HG02884 (cell line): Measurements from ENCODE around the gene CIITA.
"Not testable (repeated sequence)": the region's sequence is repeated elsewhere in the genome, so short reads cannot be mapped to it uniquely, and the experiment has no call there.

Source experiments
- ATAC-seq: cut with Tn5 transposase; IDR thresholded peaks from one replicate; pipeline ENCODE4 v1.9.1; 2021; ENCODE audit warnings: mild to moderate bottlenecking, moderate library complexity; ENCODE audit not compliant: unreplicated experiment

The CIITA gene

GRCh38 chr16:10935226-10935915, 58.4 kb downstream of the CIITA start:
- ATAC-seq, result no peak

DNA sequence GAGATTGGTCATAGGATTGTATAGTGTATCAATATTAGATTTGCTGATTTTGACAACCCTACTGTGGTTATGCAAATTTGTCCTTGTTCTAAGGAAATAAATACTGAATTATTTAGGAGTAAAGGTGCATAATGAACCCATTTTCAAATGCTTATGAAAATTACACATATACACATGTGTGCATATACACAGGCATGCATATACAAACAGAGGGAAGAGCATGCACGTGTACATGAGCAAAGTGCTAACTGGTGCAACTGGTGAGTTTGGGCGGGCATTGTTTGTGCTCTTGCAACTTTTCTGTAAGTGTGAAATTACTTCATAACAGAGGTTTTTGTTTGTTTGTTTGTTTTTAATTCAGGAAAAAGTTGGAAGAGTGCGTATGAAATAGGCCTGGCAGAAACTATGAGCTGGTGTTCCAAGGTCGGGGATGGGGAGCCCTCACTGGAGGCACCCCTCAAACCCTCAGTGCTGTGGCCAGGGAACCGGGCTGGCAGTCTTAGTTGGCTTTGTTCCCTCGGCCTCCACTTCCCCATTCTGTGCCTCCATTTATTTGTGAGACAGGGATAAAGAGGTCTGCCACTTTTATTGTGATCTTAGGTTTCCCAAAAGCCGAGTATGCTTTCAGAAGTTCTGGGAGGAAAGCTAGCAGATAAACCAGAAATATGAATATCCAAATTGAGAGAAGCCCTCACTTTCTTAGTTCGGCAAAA, 59.4 kb downstream of the CIITA start:
- ATAC-seq, result no peak

DNA sequence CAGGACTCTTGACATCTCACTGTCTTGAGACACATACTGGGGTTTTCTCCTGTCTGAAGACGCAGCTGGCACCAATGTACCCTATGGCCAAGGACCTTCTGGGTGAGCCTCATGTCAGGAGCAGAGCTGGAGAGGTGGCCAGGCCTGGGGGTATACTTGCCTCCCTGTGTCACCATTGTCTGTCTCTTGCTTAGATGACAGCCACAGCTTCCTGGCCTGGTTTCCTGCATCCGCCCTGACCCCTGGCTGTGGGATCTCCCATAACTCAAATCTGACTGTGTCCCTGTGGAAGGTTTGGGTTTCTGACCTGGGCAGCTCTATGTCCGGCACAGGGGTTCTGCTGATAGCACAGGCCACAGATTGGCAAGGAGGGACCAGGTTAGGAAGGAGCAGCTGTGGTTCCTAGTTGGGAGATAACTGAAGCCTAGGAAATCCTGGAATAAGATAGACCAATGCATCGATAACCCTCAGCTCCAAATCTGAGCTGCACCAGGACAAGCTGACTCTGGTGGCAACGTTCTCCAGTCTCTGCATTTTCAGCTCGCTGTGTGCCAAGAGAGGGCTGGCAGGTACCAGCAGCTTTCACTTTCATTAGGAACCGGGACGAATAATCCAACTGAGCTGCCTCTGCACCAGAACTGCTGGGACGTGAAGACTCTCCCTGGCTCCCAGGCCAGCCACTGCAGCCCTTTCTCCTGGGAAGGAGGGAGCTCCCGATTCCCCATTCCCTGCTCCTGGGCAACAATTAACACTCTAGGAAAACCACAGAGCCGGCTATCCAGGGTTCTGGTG, 60.3 kb downstream of the CIITA start:
- ATAC-seq, result no peak

GRCh38 chr16:10938321-10938720, 61.3 kb downstream of the CIITA start:
- no peak for ATAC-seq

DNA sequence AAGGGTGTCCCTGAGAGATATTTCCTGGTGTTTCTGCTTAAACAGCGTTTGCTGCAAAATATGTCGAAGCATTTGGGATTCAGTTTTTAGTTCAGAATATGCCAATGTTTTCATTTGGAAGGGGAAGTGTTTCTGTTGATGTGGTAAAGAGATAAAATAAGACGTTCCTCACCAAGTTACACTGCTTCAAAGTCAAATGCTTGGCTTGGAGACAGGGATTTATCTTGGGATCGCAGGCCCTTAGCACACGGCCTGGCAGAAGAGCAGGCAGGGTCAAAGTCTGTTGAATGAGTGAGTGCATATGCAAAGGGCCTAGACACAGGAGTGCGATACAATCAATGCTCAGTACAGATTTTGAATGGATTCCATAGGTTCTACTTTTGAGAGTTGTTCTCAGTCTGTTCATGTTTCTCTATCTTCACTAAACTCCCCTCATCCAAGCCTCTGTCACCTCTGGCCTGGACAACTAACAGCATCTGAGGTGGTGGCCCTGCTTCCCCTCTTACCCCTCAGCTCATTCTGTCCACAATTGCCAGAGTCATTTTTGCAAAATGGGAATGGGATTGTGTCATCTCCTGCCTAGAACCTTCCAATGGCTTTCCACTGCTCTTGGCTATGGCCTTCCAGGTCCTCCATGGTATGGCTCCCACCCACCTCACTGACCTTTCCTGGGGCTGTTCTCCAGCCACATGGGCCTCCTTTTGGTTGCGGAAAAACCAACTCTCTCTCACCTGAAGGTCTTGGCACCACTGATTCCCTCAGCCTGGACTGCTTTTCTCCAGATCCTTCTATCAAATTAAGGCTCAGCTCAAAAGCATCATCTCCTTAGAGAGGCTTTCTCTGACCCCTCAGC, 62.0 kb downstream of the CIITA start:
- no peak for ATAC-seq

DNA sequence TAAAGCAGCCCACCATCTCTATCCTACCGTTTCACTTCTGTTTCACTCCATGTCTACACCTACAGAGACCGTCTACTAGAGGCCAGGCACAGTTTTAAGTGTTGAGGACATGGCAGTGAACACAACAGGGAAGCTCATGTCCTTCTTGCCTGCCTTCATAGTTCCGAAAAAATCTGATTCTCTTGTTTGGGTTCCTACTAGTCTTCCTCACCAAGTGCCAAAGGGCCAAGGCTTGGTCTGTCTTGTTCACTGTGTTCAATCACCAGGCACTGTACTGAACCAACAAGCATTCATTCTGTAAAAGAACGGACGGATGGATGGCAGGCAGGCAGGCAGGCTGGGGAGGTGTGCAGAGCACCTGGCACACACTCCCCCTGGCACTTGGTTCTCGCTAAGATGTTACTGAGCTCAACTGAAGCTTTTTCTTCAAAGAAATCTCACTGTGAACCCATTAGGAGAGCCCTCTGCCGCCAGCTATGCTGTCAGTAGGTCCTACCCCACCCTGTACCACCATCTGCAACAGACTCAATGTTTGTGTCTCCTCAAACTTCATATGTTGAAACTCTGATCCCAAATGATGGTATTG, 62.7 kb downstream of the CIITA start:
- no peak for ATAC-seq

GRCh38 chr16:10940501-10941079, 63.6 kb downstream of the CIITA start:
- no peak for ATAC-seq

- ATAC-seq, result no peak
These were observed 64.3 kb downstream of the CIITA start for GRCh38 chr16:10941127-10941933.

DNA sequence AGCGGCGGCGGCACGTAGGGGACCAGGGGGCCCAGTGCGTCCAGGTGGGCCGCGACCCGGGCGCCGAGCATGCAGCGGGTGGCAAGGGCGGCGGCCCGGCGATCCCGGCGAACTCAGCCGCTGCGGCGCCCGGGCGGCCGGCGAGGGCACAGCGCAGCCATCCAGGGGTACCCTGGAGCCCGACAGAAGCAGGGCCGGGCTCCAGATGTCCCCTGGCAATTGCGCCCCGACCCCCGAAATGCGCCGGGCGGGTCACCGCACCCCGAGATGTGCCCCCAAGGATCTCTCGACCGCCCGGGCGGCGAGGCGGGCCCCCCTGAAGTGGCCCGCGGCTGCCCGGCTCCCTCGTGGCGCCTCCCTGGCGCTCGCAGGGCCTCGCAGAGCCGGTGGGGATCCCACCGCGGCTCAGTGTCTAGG, 64.9 kb downstream of the CIITA start:
- not testable (repeated sequence) for ATAC-seq

DNA sequence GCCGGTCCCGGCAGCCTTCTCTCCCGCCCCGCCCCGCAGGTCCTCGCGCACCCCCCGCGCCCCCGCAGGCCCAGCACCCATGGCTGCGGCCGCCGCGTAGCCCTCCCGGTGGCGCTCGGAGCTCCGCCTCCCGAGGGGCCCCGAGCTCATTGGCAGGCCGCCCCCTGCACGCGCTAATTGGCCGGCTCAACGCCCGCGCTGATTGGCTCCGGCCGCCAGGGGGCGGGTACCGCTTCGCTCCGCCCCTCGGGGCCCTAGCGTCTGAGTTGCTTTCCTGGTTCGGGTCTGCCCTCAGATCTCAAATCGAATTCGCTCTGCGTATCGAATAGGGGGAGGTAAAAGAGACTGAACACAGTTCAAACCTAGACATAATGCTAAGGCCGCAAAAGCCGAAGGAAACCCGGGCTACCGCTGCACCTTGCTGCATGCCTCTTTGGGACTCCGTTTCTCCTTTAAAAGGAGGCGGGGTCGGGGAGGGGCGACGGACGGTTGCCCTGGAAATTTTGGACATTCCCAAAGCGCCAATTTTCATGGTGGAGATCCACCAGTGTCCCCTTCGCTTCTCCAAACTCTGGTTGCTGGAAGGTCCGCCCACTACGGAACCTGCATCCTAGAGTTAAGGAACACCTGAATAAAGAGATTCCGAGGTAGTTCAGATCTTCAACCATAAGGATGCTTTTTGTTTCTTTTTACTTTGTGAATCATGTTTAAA, 65.5 kb downstream of the CIITA start, which contains the start of gene DEXI:
TSS of gene DEXI (minus strand) at position 117 of the 712 bp plus-strand sequence. CDS start 463 bp downstream, outside the sequence.
- peak; percentile 58 for ATAC-seq

- no peak for ATAC-seq
These were observed 66.0 kb downstream of the CIITA start for GRCh38 chr16:10943064-10943353.

DNA sequence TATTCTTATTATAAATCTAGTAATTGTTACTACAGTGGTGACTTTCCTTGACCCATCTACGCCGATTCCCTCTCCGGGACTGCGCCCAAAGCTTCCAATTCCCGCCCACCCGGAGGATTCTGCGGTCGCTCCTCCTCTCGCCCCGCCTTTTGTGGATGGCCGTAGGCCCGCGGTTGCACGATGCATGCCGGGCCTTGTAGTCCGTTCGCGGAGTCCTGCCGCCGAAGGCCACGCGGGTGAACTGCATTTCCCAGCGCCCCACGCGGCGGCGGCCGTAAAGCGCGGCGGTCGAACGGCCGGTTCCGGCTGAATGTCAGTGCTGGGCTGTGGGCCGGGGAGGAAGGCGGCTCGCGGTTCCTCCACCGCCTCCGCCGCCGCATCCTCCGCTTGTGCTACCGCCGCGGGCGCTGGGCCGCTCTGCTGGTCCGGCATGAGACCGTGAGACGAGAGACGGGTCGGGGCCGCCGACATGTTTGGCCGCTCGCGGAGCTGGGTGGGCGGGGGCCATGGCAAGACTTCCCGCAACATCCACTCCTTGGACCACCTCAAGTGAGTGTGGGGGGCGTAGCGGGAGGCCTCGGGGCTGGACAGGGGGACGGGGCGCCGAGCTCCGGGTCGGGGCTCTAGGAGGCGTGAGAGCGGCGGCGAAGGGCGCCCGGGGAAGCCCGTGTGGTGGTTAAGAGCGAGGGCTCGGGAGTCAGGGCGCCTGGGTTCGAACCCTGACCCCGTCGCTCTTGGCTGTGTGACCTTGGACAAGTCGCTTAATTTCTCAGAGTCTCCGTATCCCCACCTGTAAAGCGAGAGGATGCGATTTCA, 67.5 kb downstream of the CIITA start, which contains the start of gene CLEC16A:
TSS of gene CLEC16A (plus strand) at position 316 of the 816 bp plus-strand sequence. CDS start at position 470, 154 bp downstream.
- peak; percentile 62 for ATAC-seq

DNA sequence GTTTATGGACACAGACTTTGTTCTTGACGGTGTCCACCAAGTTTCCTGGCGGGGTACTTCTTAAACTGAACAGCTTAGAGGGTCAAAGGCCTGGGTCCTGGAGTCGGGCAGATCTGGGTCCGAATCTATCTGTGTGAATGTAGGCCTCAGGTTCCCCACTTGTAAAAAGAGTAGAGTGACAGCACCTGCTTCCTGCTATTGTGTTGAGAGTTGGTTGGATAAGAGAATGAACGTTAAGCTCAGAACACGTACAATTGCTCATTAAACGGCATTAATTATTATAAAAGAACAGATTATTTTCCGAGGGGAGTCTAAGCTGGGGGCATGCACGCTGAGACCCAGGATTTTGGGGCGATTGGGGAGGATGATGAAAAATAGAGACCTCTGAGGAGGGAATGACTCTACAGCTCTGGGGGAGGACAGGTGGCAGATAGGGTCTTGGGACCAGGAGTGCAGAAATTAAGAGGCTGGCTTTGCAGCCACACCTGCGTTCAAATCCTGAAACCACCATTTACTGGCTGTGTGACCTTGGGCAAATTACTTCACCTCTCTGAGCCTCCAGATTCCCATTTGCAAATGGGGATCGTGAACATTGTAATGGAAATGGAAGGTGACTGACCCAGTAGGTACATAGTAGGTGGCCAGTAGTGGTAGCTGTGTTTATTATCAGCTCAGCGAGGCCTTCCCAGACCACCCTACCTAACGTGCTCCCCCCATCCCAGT, 68.2 kb downstream of the CIITA start:
- ATAC-seq, result no peak

DNA sequence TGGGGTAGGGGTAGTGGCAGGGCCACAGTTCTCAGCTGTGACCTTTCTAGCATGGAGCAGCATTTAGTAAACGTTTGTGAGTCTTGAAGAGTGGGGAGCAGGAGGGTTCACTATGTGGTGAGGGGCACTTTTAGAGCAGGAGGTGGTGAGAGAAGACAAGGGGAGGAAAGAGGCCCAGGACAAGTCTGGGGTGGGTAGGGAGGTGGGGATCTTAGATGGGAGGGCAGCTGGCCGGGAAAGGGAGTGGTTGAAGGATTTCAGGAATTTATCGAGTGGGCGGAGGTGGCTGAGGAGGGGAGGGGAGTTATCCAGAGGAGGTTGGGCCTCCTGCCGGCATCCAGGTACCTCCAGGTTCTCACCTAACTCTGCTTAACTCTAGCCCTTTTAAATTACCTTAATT, 69.3 kb downstream of the CIITA start:
- no peak for ATAC-seq

GRCh38 chr16:10947211-10947787, 70.3 kb downstream of the CIITA start:
- no peak for ATAC-seq

- ATAC-seq, result peak; percentile 53
These were observed 72.5 kb downstream of the CIITA start for GRCh38 chr16:10949424-10949970.
